MM.1S (cell line): ENCODE results near the gene POLQ.

Experiments used
- DNase-seq: peaks from one replicate; pipeline ENCODE4 v3.0.0-alpha.2; 2015
- H2AFZ ChIP-seq: fragments of 300-600 bp; sonication (generic); 2 replicates; pipeline ENCODE4 v1.6.0; 2016; ENCODE audit warnings: antibody characterized with exemption, low read length
- H3F3A ChIP-seq: fragments of 300-600 bp; sonication (generic); 2 replicates; pipeline ENCODE4 v1.6.1; 2016; ENCODE audit warnings: mild to moderate bottlenecking, antibody characterized with exemption, low read length, moderate library complexity, mixed read lengths; ENCODE audit not compliant: insufficient read depth
- H3K27ac ChIP-seq: fragments of 300-600 bp; sonication (generic); 2 replicates; pipeline ENCODE4 v1.5.1; 2016; ENCODE audit warnings: mild to moderate bottlenecking, low read length
- H3K27me3 ChIP-seq: fragments of 300-600 bp; sonication (generic); replicated peaks from 2 replicates; pipeline ENCODE4 v1.6.0; 2016; ENCODE audit warnings: low read length; ENCODE audit not compliant: insufficient read depth
- H3K36me3 ChIP-seq: fragments of 300-600 bp; sonication (generic); replicated peaks from 2 replicates; pipeline ENCODE4 v1.6.1; 2016; ENCODE audit warnings: mild to moderate bottlenecking, low read length, mixed read lengths; ENCODE audit not compliant: insufficient read depth
- H3K4me1 ChIP-seq: fragments of 300-600 bp; sonication (generic); 2 replicates; pipeline ENCODE4 v1.6.1; 2016; ENCODE audit warnings: low read length, mixed read lengths
- H3K4me2 ChIP-seq: fragments of 300-600 bp; sonication (generic); 2 replicates; pipeline ENCODE4 v1.6.0; 2016; ENCODE audit warnings: low read depth, low read length
- H3K4me3 ChIP-seq: fragments of 300-600 bp; sonication (generic); 2 replicates; pipeline ENCODE4 v1.5.1; 2016; ENCODE audit warnings: low read length, mixed read lengths
- H3K79me2 ChIP-seq: fragments of 300-600 bp; sonication (generic); 2 replicates; pipeline ENCODE4 v1.6.1; 2016; ENCODE audit warnings: mixed run types, low read length, mixed read lengths
- H3K9ac ChIP-seq: fragments of 300-600 bp; sonication (generic); 2 replicates; pipeline ENCODE4 v1.6.1; 2016; ENCODE audit warnings: low read length, mixed read lengths
- H3K9me2 ChIP-seq: fragments of 300-600 bp; sonication (generic); replicated peaks from 2 replicates; pipeline ENCODE4 v1.6.1; 2016; ENCODE audit warnings: mild to moderate bottlenecking, low read length, mixed read lengths; ENCODE audit not compliant: insufficient read depth
- H3K9me3 ChIP-seq: fragments of 300-600 bp; sonication (generic); replicated peaks from 2 replicates; pipeline ENCODE4 v1.6.1; 2016; ENCODE audit warnings: mild to moderate bottlenecking, low read length, mixed read lengths; ENCODE audit not compliant: insufficient read depth
- H4K20me1 ChIP-seq: fragments of 300-600 bp; sonication (generic); 2 replicates; pipeline ENCODE4 v1.6.1; 2016; ENCODE audit warnings: mild to moderate bottlenecking, low read length, moderate library complexity, mixed read lengths; ENCODE audit not compliant: insufficient read depth
- CTCF ChIP-seq: fragments of 300-600 bp; sonication (generic); IDR thresholded peaks from 2 replicates; pipeline ENCODE4 v1.5.1; 2016; ENCODE audit warnings: antibody characterized with exemption, low read length, mixed read lengths
- EZH2 ChIP-seq: fragments of 300-600 bp; sonication (generic); optimal IDR thresholded peaks from 2 replicates; pipeline ENCODE3; 2017; ENCODE audit warnings: low read depth, mild to moderate bottlenecking, antibody characterized with exemption, low read length, mixed read lengths
- EZH2phosphoT487 ChIP-seq: fragments of 300-600 bp; sonication (generic); IDR thresholded peaks from 2 replicates; pipeline ENCODE4 v1.6.1; 2018; ENCODE audit warnings: antibody characterized with exemption, low read length

The POLQ gene

GRCh38 chr3:121424549-121424948 is 121.2 kb downstream of the POLQ start:
- no peaks in the 10 kb centered on the region for H3K4me1 ChIP-seq
- no peaks in the 10 kb centered on the region for H3K79me2 ChIP-seq
- H3K27me3 ChIP-seq, result no peaks in the 10 kb centered on the region
- H3K4me2 ChIP-seq, result no peak overlapping the region
- H3K4me3 ChIP-seq, result no peak overlapping the region
- H3K27ac ChIP-seq, result no peak overlapping the region
- no peaks in the 10 kb centered on the region for H3F3A ChIP-seq
- no peak overlapping the region for H3K9ac ChIP-seq
- H4K20me1 ChIP-seq, result no peaks in the 10 kb centered on the region
- H3K9me3 ChIP-seq, result no peaks in the 10 kb centered on the region
- no peak for DNase-seq
- H3K9me2 ChIP-seq, result no peaks in the 10 kb centered on the region
- no peak overlapping the region for H2AFZ ChIP-seq
- H3K36me3 ChIP-seq, result no peaks in the 10 kb centered on the region
- TF ChIP-seq CTCF (no peak), EZH2phosphoT487 (no peak), EZH2 (no peak)

GRCh38 chr3:121418182-121418581 is 127.6 kb downstream of the POLQ start:
- Histone ChIP-seq H3K79me2 (no peaks in the 10 kb centered on the region), H3K36me3 (no peaks in the 10 kb centered on the region), H3K9me2 (no peaks in the 10 kb centered on the region), H3F3A (no peaks in the 10 kb centered on the region), H2AFZ (no peak overlapping the region), H3K4me3 (no peak overlapping the region), H3K9me3 (no peaks in the 10 kb centered on the region), H3K27ac (no peak overlapping the region), H3K4me2 (no peak overlapping the region), H4K20me1 (no peaks in the 10 kb centered on the region), H3K9ac (no peak overlapping the region), H3K27me3 (no peaks in the 10 kb centered on the region), H3K4me1 (no peaks in the 10 kb centered on the region)
- DNase-seq, result no peak
- no peak for TF ChIP-seq EZH2phosphoT487
- no peak for TF ChIP-seq EZH2
- no peak for TF ChIP-seq CTCF

- no peak for DNase-seq
- TF ChIP-seq EZH2phosphoT487 (no peak), EZH2 (no peak), CTCF (no peak)
- H3K4me3 ChIP-seq, result no peak overlapping the region
- H3K9me2 ChIP-seq, result no peaks in the 10 kb centered on the region
- H4K20me1 ChIP-seq, result no peaks in the 10 kb centered on the region
- H3K9ac ChIP-seq, result no peak overlapping the region
- no peak overlapping the region for H3K27ac ChIP-seq
- H3K4me1 ChIP-seq, result no peaks in the 10 kb centered on the region
- no peak overlapping the region for H2AFZ ChIP-seq
- no peaks in the 10 kb centered on the region for H3K9me3 ChIP-seq
- H3K36me3 ChIP-seq, result no peaks in the 10 kb centered on the region
- H3K27me3 ChIP-seq, result no peaks in the 10 kb centered on the region
- no peak overlapping the region for H3K4me2 ChIP-seq
- no peaks in the 10 kb centered on the region for H3F3A ChIP-seq
- no peaks in the 10 kb centered on the region for H3K79me2 ChIP-seq
These were observed 130.9 kb downstream of the POLQ start for GRCh38 chr3:121414924-121415323.
